ENCODE results near the gene ECPAS. TPM values are rescaled to one million over a fixed set of nuclear protein-coding genes. Genes with fewer than 3 reads are reported as not detected.

Gene ECPAS
- total RNA-seq, 1 experiment from 2014 or later = 122 TPM

- no peak overlapping the region for H3K27ac Mint-ChIP-seq
- no peaks in the 10 kb centered on the region for H3K9me3 Mint-ChIP-seq
- DNase-seq (ENCODE audit: low spot score) (no peak), ATAC-seq (no peak)
- no peak overlapping the region for H3K4me3 Mint-ChIP-seq
- ChIA-PET CTCF (no interaction called here), POLR2A (no interaction called here)
- H3K4me1 Mint-ChIP-seq = peaks cover 13% of the 10 kb centered on the region
- no peaks in the 10 kb centered on the region for H3K27me3 Mint-ChIP-seq (ENCODE audit: low read depth)
- peaks cover 52% of the 10 kb centered on the region for H3K36me3 Mint-ChIP-seq
- TF ChIP-seq ZBTB43 (CRISPR knock-in tag; IDR thresholded peaks at IDR 0.05) = no peak
- no peak for TF ChIP-seq ESRRA (CRISPR knock-in tag; IDR thresholded peaks at IDR 0.05; ENCODE audit: borderline replicate concordance)
- no peak for TF ChIP-seq PRRX2 (CRISPR knock-in tag; IDR thresholded peaks at IDR 0.05)
- TF ChIP-seq EMX1 (CRISPR knock-in tag; IDR thresholded peaks at IDR 0.05) = no peak
- TF ChIP-seq RELA (CRISPR knock-in tag; IDR thresholded peaks at IDR 0.05; ENCODE audit: borderline replicate concordance) = no peak
- TF ChIP-seq OVOL2 (CRISPR knock-in tag; IDR thresholded peaks at IDR 0.05; ENCODE audit: borderline replicate concordance) = no peak
- TF ChIP-seq JUN (CRISPR knock-in tag; IDR thresholded peaks at IDR 0.05) = no peak
- TF ChIP-seq NR1H2 (CRISPR knock-in tag; IDR thresholded peaks at IDR 0.05) = no peak
- TF ChIP-seq FOXJ3 (CRISPR knock-in tag; IDR thresholded peaks at IDR 0.05; ENCODE audit: borderline replicate concordance) = no peak
- TF ChIP-seq FOXP1 (CRISPR knock-in tag; IDR thresholded peaks at IDR 0.05; ENCODE audit: borderline replicate concordance) = no peak
- TF ChIP-seq STAT6 (CRISPR knock-in tag; conservative IDR thresholded peaks at IDR 0.05; ENCODE audit: low read depth) = no peak
- no peak for TF ChIP-seq USF1 (CRISPR knock-in tag; IDR thresholded peaks at IDR 0.05)
- TF ChIP-seq NR3C1 (CRISPR knock-in tag; conservative IDR thresholded peaks at IDR 0.05; ENCODE audit: low read depth) = no peak
- no peak for TF ChIP-seq E2F4 (CRISPR knock-in tag; IDR thresholded peaks at IDR 0.05; ENCODE audit: borderline replicate concordance, low read depth)
Measured at GRCh38 chr9:111436571-111436970, 47.6 kb downstream of the ECPAS start.

GRCh38 chr9:111433082-111433481 lies 51.1 kb downstream of the ECPAS start:
- H3K36me3 Mint-ChIP-seq = peaks cover 53% of the 10 kb centered on the region
- DNase-seq (ENCODE audit: low spot score) (no peak), ATAC-seq (no peak)
- H3K4me1 Mint-ChIP-seq = no peaks in the 10 kb centered on the region
- ChIA-PET CTCF (no interaction called here), POLR2A (no interaction called here)
- no peak overlapping the region for H3K4me3 Mint-ChIP-seq
- peak overlapping the region; percentile 66; the same call in 1 of the 2 replicates for H3K27ac Mint-ChIP-seq
- no peaks in the 10 kb centered on the region for H3K27me3 Mint-ChIP-seq (ENCODE audit: low read depth)
- TF ChIP-seq MLX (CRISPR knock-in tag; IDR thresholded peaks at IDR 0.05) (no peak), ZNF232 (CRISPR knock-in tag; IDR thresholded peaks at IDR 0.05) (no peak), TEAD1 (CRISPR knock-in tag; IDR thresholded peaks at IDR 0.05) (no peak)
- no peaks in the 10 kb centered on the region for H3K9me3 Mint-ChIP-seq

GRCh38 chr9:111431684-111432083 lies 52.5 kb downstream of the ECPAS start:
- H3K36me3 Mint-ChIP-seq = peaks cover 62% of the 10 kb centered on the region
- ChIA-PET CTCF (interaction anchor here (0.6 to 0.7 kb wide), 2 partner anchors 271 to 1055 kb away, joined by 3 to 5 read pairs; partner anchors contain the start of gene KIAA1958), POLR2A (interaction anchor here (0.7 kb wide), 1 partner anchor 120 kb away, joined by 4 read pairs; no protein-coding TSS in a partner anchor)
- H3K9me3 Mint-ChIP-seq = no peaks in the 10 kb centered on the region
- ATAC-seq (no peak), DNase-seq (ENCODE audit: low spot score) (no peak)
- no peaks in the 10 kb centered on the region for H3K4me1 Mint-ChIP-seq
- no peaks in the 10 kb centered on the region for H3K27me3 Mint-ChIP-seq (ENCODE audit: low read depth)
- H3K4me3 Mint-ChIP-seq = no peak overlapping the region
- no peak overlapping the region for H3K27ac Mint-ChIP-seq
- TF ChIP-seq MLX (CRISPR knock-in tag; IDR thresholded peaks at IDR 0.05) = no peak
- no peak for TF ChIP-seq E2F4 (CRISPR knock-in tag; IDR thresholded peaks at IDR 0.05; ENCODE audit: borderline replicate concordance, low read depth)
- TF ChIP-seq ZSCAN18 (CRISPR knock-in tag; IDR thresholded peaks at IDR 0.05) = no peak
- no peak for TF ChIP-seq TCF7 (CRISPR knock-in tag; IDR thresholded peaks at IDR 0.05; ENCODE audit: low read depth)
- TF ChIP-seq GRHL2 (CRISPR knock-in tag; IDR thresholded peaks at IDR 0.05; ENCODE audit: insufficient replicate concordance, severe bottlenecking) = no peak

Measured in WTC11 (cell line).